SKM-1 treated with dmso at 0.1 percent for 144 hours (cell line): Measurements from ENCODE around the gene ERICH2.

Source experiments
- DNase-seq: peaks from one replicate; lab custom pipeline; 2025; ENCODE audit not compliant: unreplicated experiment; lab: John Stamatoyannopoulos, UW

ERICH2 gene

GRCh38 chr2:170816504-170817092 is 46.4 kb downstream of the ERICH2 start, which contains the start of gene GAD1:
TSS of gene GAD1 (plus strand) at chr2:170816887. CDS start at chr2:170818592, 1,705 bp downstream.
- peak; percentile 63 for DNase-seq

- DNase-seq, result no peak
Observed at GRCh38 chr2:170817093-170818035, 47.2 kb downstream of the ERICH2 start.

- DNase-seq, result no peak
Observed at GRCh38 chr2:170818036-170818751, 48.0 kb downstream of the ERICH2 start.

- no peak for DNase-seq
Observed at GRCh38 chr2:170818752-170819470, 48.7 kb downstream of the ERICH2 start.

GRCh38 chr2:170819680-170820664 is 49.8 kb downstream of the ERICH2 start:
- DNase-seq, result no peak

GRCh38 chr2:170820757-170821530 is 50.8 kb downstream of the ERICH2 start:
- DNase-seq, result no peak

- no peak for DNase-seq
Observed at GRCh38 chr2:170821531-170822289, 51.5 kb downstream of the ERICH2 start.

GRCh38 chr2:170822290-170823087 is 52.3 kb downstream of the ERICH2 start:
- no peak for DNase-seq

GRCh38 chr2:170823088-170823897 is 53.1 kb downstream of the ERICH2 start:
- DNase-seq, result no peak

- no peak for DNase-seq
Observed at GRCh38 chr2:170823898-170824215, 53.7 kb downstream of the ERICH2 start.

- DNase-seq, result no peak
Observed at GRCh38 chr2:170824526-170825015, 54.4 kb downstream of the ERICH2 start.

GRCh38 chr2:170827841-170828532 is 57.8 kb downstream of the ERICH2 start:
- no peak for DNase-seq

GRCh38 chr2:170828533-170828916 is 58.3 kb downstream of the ERICH2 start:
- DNase-seq, result no peak

- no peak for DNase-seq
Observed at GRCh38 chr2:170829036-170829435, 58.9 kb downstream of the ERICH2 start.

GRCh38 chr2:170830166-170830565 is 60.0 kb downstream of the ERICH2 start:
- no peak for DNase-seq

GRCh38 chr2:170831115-170831514 is 60.9 kb downstream of the ERICH2 start:
- DNase-seq, result no peak
